ENCODE results near the gene NCKAP1. TPM values are rescaled to one million over a fixed set of nuclear protein-coding genes. Genes with fewer than 3 reads are reported as not detected.
"Not testable (repeated sequence)": the region's sequence is repeated elsewhere in the genome, so short reads cannot be mapped to it uniquely, and the experiment has no call there.

NCKAP1 gene
- total RNA-seq, 1 experiment from 2014 or later, result 115 TPM

- TF ChIP-seq, protein P1, sequence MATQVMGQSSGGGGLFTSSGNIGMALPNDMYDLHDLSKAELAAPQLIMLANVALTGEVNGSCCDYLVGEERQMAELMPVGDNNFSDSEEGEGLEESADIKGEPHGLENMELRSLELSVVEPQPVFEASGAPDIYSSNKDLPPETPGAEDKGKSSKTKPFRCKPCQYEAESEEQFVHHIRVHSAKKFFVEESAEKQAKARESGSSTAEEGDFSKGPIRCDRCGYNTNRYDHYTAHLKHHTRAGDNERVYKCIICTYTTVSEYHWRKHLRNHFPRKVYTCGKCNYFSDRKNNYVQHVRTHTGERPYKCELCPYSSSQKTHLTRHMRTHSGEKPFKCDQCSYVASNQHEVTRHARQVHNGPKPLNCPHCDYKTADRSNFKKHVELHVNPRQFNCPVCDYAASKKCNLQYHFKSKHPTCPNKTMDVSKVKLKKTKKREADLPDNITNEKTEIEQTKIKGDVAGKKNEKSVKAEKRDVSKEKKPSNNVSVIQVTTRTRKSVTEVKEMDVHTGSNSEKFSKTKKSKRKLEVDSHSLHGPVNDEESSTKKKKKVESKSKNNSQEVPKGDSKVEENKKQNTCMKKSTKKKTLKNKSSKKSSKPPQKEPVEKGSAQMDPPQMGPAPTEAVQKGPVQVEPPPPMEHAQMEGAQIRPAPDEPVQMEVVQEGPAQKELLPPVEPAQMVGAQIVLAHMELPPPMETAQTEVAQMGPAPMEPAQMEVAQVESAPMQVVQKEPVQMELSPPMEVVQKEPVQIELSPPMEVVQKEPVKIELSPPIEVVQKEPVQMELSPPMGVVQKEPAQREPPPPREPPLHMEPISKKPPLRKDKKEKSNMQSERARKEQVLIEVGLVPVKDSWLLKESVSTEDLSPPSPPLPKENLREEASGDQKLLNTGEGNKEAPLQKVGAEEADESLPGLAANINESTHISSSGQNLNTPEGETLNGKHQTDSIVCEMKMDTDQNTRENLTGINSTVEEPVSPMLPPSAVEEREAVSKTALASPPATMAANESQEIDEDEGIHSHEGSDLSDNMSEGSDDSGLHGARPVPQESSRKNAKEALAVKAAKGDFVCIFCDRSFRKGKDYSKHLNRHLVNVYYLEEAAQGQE (IDR thresholded peaks at IDR 0.05; ENCODE audit: low read depth), result no peak
- TF ChIP-seq, protein P2, sequence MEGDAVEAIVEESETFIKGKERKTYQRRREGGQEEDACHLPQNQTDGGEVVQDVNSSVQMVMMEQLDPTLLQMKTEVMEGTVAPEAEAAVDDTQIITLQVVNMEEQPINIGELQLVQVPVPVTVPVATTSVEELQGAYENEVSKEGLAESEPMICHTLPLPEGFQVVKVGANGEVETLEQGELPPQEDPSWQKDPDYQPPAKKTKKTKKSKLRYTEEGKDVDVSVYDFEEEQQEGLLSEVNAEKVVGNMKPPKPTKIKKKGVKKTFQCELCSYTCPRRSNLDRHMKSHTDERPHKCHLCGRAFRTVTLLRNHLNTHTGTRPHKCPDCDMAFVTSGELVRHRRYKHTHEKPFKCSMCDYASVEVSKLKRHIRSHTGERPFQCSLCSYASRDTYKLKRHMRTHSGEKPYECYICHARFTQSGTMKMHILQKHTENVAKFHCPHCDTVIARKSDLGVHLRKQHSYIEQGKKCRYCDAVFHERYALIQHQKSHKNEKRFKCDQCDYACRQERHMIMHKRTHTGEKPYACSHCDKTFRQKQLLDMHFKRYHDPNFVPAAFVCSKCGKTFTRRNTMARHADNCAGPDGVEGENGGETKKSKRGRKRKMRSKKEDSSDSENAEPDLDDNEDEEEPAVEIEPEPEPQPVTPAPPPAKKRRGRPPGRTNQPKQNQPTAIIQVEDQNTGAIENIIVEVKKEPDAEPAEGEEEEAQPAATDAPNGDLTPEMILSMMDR (IDR thresholded peaks at IDR 0.05 in 2 of 3, conservative IDR thresholded peaks at IDR 0.05 in 1 of 3; ENCODE audit: borderline replicate concordance in 1 of 3, insufficient read depth in 1 of 3, low read depth in 2 of 3, low read length in 2 of 3), result no peak
- no peak for TF ChIP-seq ZFX (IDR thresholded peaks at IDR 0.05)
- TF ChIP-seq, protein P3, sequence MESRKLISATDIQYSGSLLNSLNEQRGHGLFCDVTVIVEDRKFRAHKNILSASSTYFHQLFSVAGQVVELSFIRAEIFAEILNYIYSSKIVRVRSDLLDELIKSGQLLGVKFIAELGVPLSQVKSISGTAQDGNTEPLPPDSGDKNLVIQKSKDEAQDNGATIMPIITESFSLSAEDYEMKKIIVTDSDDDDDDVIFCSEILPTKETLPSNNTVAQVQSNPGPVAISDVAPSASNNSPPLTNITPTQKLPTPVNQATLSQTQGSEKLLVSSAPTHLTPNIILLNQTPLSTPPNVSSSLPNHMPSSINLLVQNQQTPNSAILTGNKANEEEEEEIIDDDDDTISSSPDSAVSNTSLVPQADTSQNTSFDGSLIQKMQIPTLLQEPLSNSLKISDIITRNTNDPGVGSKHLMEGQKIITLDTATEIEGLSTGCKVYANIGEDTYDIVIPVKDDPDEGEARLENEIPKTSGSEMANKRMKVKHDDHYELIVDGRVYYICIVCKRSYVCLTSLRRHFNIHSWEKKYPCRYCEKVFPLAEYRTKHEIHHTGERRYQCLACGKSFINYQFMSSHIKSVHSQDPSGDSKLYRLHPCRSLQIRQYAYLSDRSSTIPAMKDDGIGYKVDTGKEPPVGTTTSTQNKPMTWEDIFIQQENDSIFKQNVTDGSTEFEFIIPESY (IDR thresholded peaks at IDR 0.05; ENCODE audit: extremely low read depth, insufficient replicate concordance, low read length), result no peak
Measured at GRCh38 chr2:183049420-183049819, 11.2 kb upstream of the NCKAP1 start (continued).

- H3K27me3 ChIP-seq (ENCODE audit: insufficient read depth, low read length); H2AFZ ChIP-seq (ENCODE audit: low read depth, low read length, poor library complexity, severe bottlenecking); DNase-seq (ENCODE audit: low read depth, low spot score); RAD21 ChIA-PET (ENCODE audit: low non-redundant PET in 1 of 2, low total read pairs in 2 of 2, uncharacterized antibody in 2 of 2, unreplicated experiment in 2 of 2); H4K20me1 ChIP-seq (ENCODE audit: insufficient read depth); H3K4me1 ChIP-seq (ENCODE audit: control insufficient read depth in 1 of 2, insufficient read depth in 2 of 2, low read length in 2 of 2); H3K36me3 ChIP-seq (ENCODE audit: control insufficient read depth in 1 of 2, insufficient read depth in 2 of 2, low read length in 2 of 2); H3K9me3 ChIP-seq (ENCODE audit: control insufficient read depth in 1 of 2, insufficient read depth in 1 of 2, low read depth in 1 of 2, low read length in 2 of 2); ATAC-seq; intact Hi-C loops (cut with micrococcal nuclease); POLR2A ChIA-PET; H3K9me2 ChIP-seq (ENCODE audit: insufficient read depth); BruUV-seq (replicated peaks); H3K9ac ChIP-seq (ENCODE audit: low read length); H3K4me2 ChIP-seq (ENCODE audit: low read length); CTCF ChIA-PET; H3K4me3 ChIP-seq (replicated peaks in 1 of 2; ENCODE audit: low read depth in 1 of 2, low read length in 2 of 2); H3K27ac ChIP-seq (ENCODE audit: low read depth, low read length); H3K79me2 ChIP-seq (ENCODE audit: insufficient read depth, low read length): not testable (repeated sequence)
Measured at GRCh38 chr2:183047486-183048125, 9.3 kb upstream of the NCKAP1 start.

GRCh38 chr2:183043580-183043979 lies 5.3 kb upstream of the NCKAP1 start:
- H3K9me3 ChIP-seq (ENCODE audit: control insufficient read depth in 1 of 2, insufficient read depth in 1 of 2, low read depth in 1 of 2, low read length in 2 of 2); H3K4me2 ChIP-seq (ENCODE audit: low read length); H3K4me1 ChIP-seq (ENCODE audit: control insufficient read depth in 1 of 2, insufficient read depth in 2 of 2, low read length in 2 of 2); CTCF ChIA-PET; H2AFZ ChIP-seq (ENCODE audit: low read depth, low read length, poor library complexity, severe bottlenecking); H3K9ac ChIP-seq (ENCODE audit: low read length); POLR2A ChIA-PET; H3K36me3 ChIP-seq (ENCODE audit: control insufficient read depth in 1 of 2, insufficient read depth in 2 of 2, low read length in 2 of 2); H3K27ac ChIP-seq (ENCODE audit: low read depth, low read length); H3K27me3 ChIP-seq (ENCODE audit: insufficient read depth, low read length); H3K4me3 ChIP-seq (replicated peaks in 1 of 2; ENCODE audit: low read depth in 1 of 2, low read length in 2 of 2); BruUV-seq (replicated peaks); ATAC-seq; H4K20me1 ChIP-seq (ENCODE audit: insufficient read depth); DNase-seq (ENCODE audit: low read depth, low spot score); RAD21 ChIA-PET (ENCODE audit: low non-redundant PET in 1 of 2, low total read pairs in 2 of 2, uncharacterized antibody in 2 of 2, unreplicated experiment in 2 of 2); intact Hi-C loops (cut with micrococcal nuclease); H3K9me2 ChIP-seq (ENCODE audit: insufficient read depth); H3K79me2 ChIP-seq (ENCODE audit: insufficient read depth, low read length): not testable (repeated sequence)
